NCI-H2107 (cell line): ENCODE results near the gene MCEE.
A peak's percentile ranks its signal among the peaks of the same experiment; 100 is the strongest.

Source experiments
- DNase-seq: peaks from one replicate; lab custom pipeline; 2025; lab: John Stamatoyannopoulos, UW

Gene MCEE

GRCh38 chr2:71082402-71083252, 47.4 kb downstream of the MCEE start:
- DNase-seq, result no peak

GRCh38 chr2:71078624-71079023, 51.4 kb downstream of the MCEE start:
- no peak for DNase-seq

- DNase-seq, result no peak
Observed at GRCh38 chr2:71074893-71075395, 55.1 kb downstream of the MCEE start.

GRCh38 chr2:71073475-71073874, 56.6 kb downstream of the MCEE start:
- no peak for DNase-seq

- DNase-seq, result no peak
Observed at GRCh38 chr2:71072492-71072891, 57.5 kb downstream of the MCEE start.

- no peak for DNase-seq
Observed at GRCh38 chr2:71071681-71072398, 58.2 kb downstream of the MCEE start.

- no peak for DNase-seq
Observed at GRCh38 chr2:71070294-71071093, 59.5 kb downstream of the MCEE start.

DNA sequence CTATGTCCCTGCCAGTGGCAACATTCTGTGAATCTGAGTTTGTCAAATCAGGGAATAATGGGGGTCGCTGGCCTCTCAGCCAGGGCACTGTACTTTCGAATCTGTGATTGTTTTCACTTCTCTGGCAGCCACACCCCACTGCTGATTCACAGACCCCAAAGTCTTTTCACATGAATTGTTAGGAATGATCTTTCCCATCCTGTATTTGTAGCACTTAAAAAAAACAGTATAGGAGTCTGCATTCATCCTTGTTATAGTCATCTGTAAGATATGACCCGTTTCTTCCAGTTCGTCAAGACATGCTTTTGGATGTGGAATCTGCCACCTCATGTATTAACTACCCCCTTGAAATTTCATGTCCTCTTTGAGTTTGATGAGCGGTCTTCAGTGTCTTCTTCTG, 60.7 kb downstream of the MCEE start:
- DNase-seq, result no peak

DNA sequence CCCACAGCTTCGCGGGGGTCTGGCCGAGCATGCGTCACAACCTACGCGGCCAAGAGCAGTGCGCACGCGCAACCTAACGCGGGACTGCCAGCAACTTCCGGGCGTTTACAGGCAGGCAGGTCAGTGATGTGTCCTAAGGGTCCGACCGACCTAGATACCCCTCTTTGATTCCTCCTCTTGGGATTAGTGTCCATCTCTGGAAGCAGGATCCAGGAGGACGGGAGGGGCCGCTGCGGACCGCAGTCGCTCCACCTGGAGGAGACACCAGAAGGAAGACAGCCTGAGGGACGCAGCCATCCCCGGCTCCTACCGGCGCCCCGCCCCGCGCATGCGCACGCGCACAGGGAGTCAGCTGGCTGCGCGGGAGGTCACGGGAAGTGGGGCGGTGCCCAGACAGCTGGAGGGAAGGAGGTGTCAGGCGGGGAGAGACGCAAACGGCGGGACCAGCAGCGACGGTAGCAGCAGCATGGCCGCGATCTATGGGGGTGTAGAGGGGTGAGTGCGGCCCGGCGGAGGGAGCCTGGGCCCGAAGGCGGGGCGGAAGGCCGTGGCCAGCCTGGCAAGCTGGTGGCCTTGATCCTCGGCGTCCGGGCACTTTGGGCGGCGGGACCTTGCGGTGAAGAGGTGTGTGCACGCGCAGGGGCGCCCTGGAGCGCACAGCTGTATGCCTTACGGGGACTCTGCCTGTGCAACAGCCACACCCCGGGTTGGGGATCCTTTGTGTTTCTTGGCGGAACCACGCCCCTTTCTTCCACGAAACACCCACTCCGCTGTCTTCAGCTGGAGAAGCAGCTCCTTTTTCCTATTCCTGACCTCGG, 61.6 kb downstream of the MCEE start, which contains the start of gene NAGK:
Gene NAGK (plus strand): TSS at position 431 of the 818 bp plus-strand sequence. CDS start 36 bp downstream, at position 467.
- DNase-seq, result peak; percentile 89

GRCh38 chr2:71067567-71068217, 62.3 kb downstream of the MCEE start:
- no peak for DNase-seq

- DNase-seq, result no peak
Observed at GRCh38 chr2:71066856-71067255, 63.2 kb downstream of the MCEE start.

GRCh38 chr2:71064754-71065621, 65.0 kb downstream of the MCEE start:
- no peak for DNase-seq

DNA sequence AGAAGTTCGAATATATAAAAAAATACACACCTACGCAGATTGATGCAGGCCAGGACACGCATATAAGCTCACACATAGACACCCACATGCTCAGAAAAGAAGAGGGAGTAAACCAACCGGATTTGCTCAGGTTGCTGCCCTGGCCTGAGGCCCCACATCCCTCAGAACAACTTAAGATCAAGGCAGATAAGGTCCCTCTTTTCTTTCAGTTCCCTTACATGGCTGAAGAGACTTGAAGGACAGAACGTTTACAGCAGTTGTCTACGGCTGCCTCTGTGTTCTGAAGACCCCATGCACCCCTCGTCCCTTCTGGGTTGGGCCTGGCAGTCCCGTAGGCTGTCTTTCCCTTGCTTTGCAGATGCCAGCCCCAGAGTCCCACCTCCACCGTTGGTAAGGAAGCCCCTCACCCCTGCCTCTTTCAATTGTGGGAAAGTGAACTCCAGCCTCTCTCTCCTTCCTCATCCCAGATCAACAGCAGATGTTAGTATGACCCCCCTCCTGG, 65.9 kb downstream of the MCEE start:
- DNase-seq, result no peak

DNA sequence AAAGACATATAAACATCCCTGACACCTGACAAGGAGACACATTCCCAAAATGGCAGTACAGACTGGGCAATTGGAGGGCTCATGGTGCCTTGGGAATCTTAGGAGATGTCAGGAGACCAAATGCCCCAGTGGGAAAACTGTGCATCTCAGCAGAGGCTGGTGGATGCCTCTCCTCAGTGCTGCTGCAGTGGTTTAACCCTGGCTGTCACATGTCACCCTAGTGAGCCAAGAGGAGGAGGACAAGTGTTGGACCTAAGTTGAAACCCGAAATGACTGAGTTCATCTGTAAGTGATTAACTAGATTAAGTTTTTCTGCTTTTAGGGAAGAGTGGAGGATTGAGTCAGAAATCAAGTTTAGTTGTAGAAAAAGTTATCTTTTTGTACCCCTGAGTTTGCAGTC, 66.8 kb downstream of the MCEE start:
- no peak for DNase-seq

DNA sequence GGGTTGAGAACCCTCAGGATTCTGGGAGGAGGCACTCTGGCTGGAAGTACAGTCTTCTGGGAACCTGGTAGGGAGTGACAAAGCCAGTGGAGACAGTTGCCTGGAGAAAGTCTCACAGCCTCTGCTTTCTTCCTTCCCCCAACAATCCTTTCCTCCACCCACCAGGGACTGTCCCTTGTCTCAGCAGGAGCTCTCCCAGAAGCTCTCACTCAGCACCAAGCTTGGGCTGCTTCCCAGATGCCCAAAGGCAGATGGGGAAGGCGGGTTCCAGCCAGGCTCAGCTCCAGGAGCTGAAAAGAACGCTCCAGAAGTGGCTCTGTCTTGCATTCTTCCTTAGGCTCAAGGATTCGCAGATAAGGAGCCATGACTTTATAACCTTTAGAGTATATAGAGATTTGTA, 69.2 kb downstream of the MCEE start:
- DNase-seq, result no peak

DNA sequence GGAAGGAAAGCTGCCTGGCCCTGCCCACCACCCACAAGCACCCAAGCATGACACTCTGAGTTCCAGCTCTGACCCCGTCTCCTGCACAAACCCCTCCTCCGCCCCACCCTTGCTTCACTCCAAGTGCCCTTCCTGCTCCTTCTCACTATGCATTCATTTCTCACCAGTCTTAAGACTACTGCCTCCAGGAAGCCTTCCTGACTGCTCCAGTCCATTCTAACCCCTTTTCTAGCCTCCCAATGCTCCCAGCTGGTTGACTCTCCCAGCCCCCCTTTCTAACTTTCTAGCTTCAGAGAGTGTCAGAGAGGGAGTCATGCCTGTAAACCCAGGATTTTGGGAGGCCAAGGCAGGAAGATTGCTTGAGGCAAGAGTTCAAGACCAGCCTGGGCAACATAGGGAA, 69.8 kb downstream of the MCEE start:
- DNase-seq, result no peak
